Measurements from ENCODE around the gene ATRNL1. TPM values are rescaled to one million over a fixed set of nuclear protein-coding genes. Genes with fewer than 3 reads are reported as not detected.

ATRNL1 gene, protein sequence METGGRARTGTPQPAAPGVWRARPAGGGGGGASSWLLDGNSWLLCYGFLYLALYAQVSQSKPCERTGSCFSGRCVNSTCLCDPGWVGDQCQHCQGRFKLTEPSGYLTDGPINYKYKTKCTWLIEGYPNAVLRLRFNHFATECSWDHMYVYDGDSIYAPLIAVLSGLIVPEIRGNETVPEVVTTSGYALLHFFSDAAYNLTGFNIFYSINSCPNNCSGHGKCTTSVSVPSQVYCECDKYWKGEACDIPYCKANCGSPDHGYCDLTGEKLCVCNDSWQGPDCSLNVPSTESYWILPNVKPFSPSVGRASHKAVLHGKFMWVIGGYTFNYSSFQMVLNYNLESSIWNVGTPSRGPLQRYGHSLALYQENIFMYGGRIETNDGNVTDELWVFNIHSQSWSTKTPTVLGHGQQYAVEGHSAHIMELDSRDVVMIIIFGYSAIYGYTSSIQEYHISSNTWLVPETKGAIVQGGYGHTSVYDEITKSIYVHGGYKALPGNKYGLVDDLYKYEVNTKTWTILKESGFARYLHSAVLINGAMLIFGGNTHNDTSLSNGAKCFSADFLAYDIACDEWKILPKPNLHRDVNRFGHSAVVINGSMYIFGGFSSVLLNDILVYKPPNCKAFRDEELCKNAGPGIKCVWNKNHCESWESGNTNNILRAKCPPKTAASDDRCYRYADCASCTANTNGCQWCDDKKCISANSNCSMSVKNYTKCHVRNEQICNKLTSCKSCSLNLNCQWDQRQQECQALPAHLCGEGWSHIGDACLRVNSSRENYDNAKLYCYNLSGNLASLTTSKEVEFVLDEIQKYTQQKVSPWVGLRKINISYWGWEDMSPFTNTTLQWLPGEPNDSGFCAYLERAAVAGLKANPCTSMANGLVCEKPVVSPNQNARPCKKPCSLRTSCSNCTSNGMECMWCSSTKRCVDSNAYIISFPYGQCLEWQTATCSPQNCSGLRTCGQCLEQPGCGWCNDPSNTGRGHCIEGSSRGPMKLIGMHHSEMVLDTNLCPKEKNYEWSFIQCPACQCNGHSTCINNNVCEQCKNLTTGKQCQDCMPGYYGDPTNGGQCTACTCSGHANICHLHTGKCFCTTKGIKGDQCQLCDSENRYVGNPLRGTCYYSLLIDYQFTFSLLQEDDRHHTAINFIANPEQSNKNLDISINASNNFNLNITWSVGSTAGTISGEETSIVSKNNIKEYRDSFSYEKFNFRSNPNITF (N-terminal part only)
- total RNA-seq, result 0.23 and 0.35 TPM in 2 replicates

DNA sequence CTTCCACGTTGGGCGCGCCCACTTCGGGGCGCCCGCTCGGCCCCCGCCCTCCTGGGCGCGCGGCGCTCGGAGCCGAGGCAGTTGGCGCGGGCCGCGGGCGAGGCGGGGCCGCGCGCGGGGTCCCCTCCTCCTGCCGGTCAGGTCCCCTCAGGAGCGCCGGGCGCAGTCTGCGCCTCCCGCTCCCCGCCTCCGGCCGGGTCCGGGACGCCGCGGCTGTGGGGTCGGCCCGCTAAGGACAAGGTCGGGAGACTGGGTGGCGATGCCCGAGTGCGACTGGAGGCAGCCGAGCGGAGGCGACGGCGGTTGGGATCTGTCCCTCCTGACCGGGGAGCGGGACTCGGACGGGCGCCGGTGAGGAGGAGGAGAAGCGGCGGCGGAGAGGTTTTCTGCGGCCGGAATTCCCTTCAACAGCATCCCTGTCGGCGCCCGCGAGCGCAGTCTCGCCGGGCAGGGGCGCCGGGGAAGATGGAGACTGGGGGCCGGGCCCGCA lies at the start of gene ATRNL1:
ATRNL1 (plus strand) TSS at position 80 of the 490 bp plus-strand sequence; CDS start at position 466, 386 bp downstream.

Other genes with a start within 250 kb of the ATRNL1 start
- 28.5 and 31.1 TPM in 2 replicates for gene TRUB1, start 155.2 kb upstream of the ATRNL1 start, total RNA-seq